Activated CD4-positive, alpha-beta T cell treated with anti-CD3 and anti-CD28 coated beads, Interleukin-2, amount 10 ng/mL, durations not matched to agents 24 days and 14 days (primary cell): Measurements from ENCODE around the gene SPDYC. TPM values are rescaled to one million over a fixed set of nuclear protein-coding genes. Genes with fewer than 3 reads are reported as not detected.
A peak's percentile ranks its signal among the peaks of the same experiment; 100 is the strongest.
"Not testable (repeated sequence)": the region's sequence is repeated elsewhere in the genome, so short reads cannot be mapped to it uniquely, and the experiment has no call there.

Experiments used
- DNase-seq: peaks from one replicate; pipeline ENCODE4 v3.0.0; 2022
- H3K27ac Mint-ChIP-seq: one replicate; pipeline ENCODE4 v1.8.0; 2022; ENCODE audit warnings: mild to moderate bottlenecking, mixed read lengths
- H3K27me3 Mint-ChIP-seq: one replicate; pipeline ENCODE4 v1.8.0; 2022; ENCODE audit warnings: mixed read lengths
- H3K36me3 Mint-ChIP-seq: one replicate; pipeline ENCODE4 v1.8.0; 2022; ENCODE audit warnings: low read depth, mild to moderate bottlenecking, mixed read lengths
- H3K4me1 Mint-ChIP-seq: one replicate; pipeline ENCODE4 v1.8.0; 2021; ENCODE audit warnings: mixed read lengths
- H3K4me3 Mint-ChIP-seq: one replicate; pipeline ENCODE4 v1.8.0; 2022; ENCODE audit warnings: mild to moderate bottlenecking, moderate library complexity, mixed read lengths
- H3K9me3 Mint-ChIP-seq: one replicate; pipeline ENCODE4 v1.8.0; 2021; ENCODE audit warnings: mixed read lengths
- intact Hi-C: fragments of 100-400 bp; cut with micrococcal nuclease; formaldehyde crosslinking; loops from one replicate; pipeline ENCODE4 v1.15.1; 2023
- total RNA-seq: library from RNA; stranded (reverse); gene quantifications from 2 replicates; pipeline ENCODE4 v1.2.3, GENCODE V29; 2022

SPDYC gene
- total RNA-seq, 1 donor from 2014 or later = not detected

DNA sequence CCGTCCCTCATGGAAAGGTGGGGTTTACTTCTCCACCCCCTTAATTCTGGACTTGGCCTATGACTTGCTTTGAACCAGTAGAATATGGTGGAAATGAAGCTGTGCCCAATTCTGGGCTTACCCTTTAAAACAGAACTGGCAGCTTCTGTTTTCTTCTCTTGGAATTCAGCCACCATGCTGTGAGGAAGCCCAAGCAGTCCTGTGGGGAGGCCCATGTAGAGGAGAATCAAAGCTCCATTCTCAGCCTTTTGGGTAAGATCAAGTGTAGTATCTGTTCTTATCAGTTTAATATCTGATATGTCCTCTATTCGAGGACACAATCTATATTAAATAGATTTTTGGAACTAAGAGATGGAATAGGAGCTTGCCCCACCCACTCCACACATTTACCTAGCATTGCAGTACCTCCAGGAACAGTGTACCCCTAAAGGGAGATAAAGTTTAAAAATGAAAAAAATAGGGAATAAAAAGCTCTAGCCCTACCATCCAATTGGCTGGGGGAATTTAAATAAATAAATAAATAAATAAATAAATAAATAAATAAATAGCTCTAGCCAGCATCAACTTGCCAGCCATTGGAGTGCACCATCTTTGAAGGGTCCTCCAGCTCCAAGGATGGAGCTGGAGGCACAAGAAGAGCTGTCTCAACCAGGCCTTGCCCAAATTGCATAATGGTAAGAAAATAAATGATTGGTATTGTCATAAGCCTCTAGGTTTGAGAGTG is 22.5 kb upstream of the SPDYC start:
- Mint-ChIP-seq H3K27ac (no peak overlapping the region), H3K4me1 (peaks cover 9% of the 10 kb centered on the region), H3K27me3 (peaks cover 15% of the 10 kb centered on the region), H3K36me3 (no peaks in the 10 kb centered on the region), H3K4me3 (no peak overlapping the region), H3K9me3 (no peaks in the 10 kb centered on the region)
- intact Hi-C loops = no loop called here
- DNase-seq = no peak

- intact Hi-C loops = no loop called here
- Mint-ChIP-seq H3K27me3 (peaks cover 21% of the 10 kb centered on the region), H3K4me1 (peaks cover 11% of the 10 kb centered on the region), H3K4me3 (no peak overlapping the region), H3K9me3 (no peaks in the 10 kb centered on the region), H3K27ac (no peak overlapping the region), H3K36me3 (no peaks in the 10 kb centered on the region)
- DNase-seq = peak; percentile 54
These were observed 21.4 kb upstream of the SPDYC start for GRCh38 chr11:65148657-65149056.

DNA sequence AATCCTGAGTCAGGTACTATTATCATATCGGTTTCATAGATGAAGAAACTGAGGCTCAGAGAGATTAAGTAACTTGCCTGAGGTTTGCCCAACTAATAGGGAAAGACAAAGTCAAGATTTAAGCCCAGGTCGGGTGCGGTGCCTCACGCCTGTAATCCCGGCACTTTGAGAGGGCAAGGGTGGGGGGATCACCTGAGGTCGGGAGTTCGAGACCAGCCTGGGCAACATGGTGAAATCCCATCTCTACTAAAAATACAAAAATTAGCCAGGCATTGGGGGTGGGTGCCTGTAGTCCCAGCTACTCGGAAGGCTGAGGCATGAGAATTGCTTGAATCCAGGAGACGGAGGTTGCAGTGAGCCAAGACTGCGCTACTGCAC is 19.9 kb upstream of the SPDYC start:
- peaks cover 15% of the 10 kb centered on the region for H3K27me3 Mint-ChIP-seq
- intact Hi-C loops, DNase-seq, H3K36me3 Mint-ChIP-seq, H3K4me3 Mint-ChIP-seq, H3K27ac Mint-ChIP-seq, H3K9me3 Mint-ChIP-seq: not testable (repeated sequence)
- H3K4me1 Mint-ChIP-seq = peaks cover 11% of the 10 kb centered on the region

DNA sequence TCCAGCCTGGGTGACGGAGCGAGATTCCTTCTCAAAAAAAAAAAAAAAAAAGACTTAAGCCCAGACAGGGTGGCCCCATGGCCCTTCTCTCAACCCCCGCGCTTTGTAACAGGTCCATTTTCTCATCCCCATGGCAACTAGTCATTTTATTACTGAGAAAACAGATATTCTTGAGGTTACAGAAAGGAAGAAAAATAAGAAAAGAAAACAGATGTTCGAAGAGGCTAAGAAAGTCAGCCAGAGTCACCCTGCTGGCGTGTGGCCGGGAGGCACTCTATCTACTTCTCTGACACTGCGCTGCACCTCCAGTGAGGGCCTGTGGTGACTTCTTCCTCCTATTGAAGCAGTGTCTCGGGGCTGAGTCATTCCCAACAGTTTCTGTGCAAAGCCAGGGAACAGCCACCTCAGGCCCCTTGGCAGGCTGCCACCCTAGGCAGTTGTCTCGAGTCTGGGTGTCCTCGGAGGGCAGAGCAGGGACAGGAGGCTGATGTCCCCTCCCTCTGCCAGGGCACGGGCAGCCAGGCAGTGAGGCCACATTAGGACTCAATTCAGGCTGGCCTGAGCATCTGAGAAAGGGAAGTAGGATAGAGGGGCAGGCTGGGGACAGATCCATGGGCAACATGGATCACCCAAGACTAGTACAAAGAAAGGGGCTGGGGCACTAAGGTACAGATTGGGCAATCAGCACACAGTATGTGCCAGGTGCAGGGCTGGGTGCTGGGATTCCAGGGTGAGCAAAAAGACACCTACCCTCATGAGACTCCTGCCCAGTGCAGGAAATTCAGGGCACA is 19.3 kb upstream of the SPDYC start:
- intact Hi-C loops = no loop called here
- Mint-ChIP-seq H3K36me3 (no peaks in the 10 kb centered on the region), H3K4me1 (peaks cover 11% of the 10 kb centered on the region), H3K4me3 (no peak overlapping the region), H3K27me3 (peaks cover 14% of the 10 kb centered on the region), H3K9me3 (no peaks in the 10 kb centered on the region), H3K27ac (no peak overlapping the region)
- peak; percentile 56 for DNase-seq

GRCh38 chr11:65151331-65151899 is 18.6 kb upstream of the SPDYC start:
- intact Hi-C loops = no loop called here
- H3K27me3 Mint-ChIP-seq = peaks cover 14% of the 10 kb centered on the region
- no peaks in the 10 kb centered on the region for H3K9me3 Mint-ChIP-seq
- peaks cover 11% of the 10 kb centered on the region for H3K4me1 Mint-ChIP-seq
- H3K36me3 Mint-ChIP-seq = no peaks in the 10 kb centered on the region
- no peak overlapping the region for H3K27ac Mint-ChIP-seq
- DNase-seq = no peak
- no peak overlapping the region for H3K4me3 Mint-ChIP-seq

DNA sequence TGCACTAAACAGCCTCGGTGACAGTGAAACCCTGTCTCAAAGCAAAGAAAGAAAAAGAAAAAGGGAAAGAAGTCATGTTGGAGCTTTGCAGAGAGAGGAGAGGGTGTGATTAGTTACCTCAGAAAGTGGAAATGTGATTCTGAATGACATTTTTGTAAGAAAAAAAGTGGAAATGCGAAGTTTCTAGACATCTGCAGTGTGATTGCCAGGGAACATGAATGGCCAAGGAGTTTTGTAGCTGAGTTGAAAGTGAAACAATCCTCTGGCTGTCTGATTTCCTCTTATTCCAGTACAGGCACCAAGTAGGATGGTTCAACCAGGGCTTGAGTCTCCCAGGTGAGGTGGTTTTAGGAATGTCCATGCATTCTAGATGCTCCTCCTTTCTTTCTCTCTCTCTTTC is 17.9 kb upstream of the SPDYC start:
- H3K36me3 Mint-ChIP-seq = no peaks in the 10 kb centered on the region
- peaks cover 14% of the 10 kb centered on the region for H3K27me3 Mint-ChIP-seq
- H3K4me3 Mint-ChIP-seq = no peak overlapping the region
- peaks cover 11% of the 10 kb centered on the region for H3K4me1 Mint-ChIP-seq
- intact Hi-C loops = no loop called here
- peak overlapping the region; percentile 13 for H3K27ac Mint-ChIP-seq
- H3K9me3 Mint-ChIP-seq = no peaks in the 10 kb centered on the region
- no peak for DNase-seq

DNA sequence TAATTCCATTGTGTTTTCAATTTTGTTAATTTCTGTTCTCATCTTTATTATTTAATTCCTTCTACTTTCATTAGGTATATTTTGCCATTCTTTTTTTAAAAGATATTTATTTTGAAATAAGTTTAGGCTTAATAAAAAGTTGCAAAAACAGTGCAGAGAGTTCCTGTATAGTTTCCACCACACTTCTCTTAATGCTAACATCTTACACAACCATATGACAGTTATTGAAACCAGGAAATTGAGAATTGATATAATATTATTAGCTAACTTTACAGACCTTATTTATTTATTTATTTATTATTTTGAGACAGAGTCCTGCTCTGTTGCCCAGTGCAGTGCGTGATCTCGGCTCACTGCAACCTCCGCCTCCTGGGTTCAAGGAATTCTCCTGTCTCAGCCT is 13.8 kb upstream of the SPDYC start:
- Mint-ChIP-seq H3K9me3 (no peaks in the 10 kb centered on the region), H3K36me3 (no peaks in the 10 kb centered on the region), H3K27ac (no peak overlapping the region), H3K4me1 (peaks cover 6% of the 10 kb centered on the region), H3K27me3 (peaks cover 20% of the 10 kb centered on the region), H3K4me3 (no peak overlapping the region)
- intact Hi-C loops = no loop called here
- no peak for DNase-seq

DNA sequence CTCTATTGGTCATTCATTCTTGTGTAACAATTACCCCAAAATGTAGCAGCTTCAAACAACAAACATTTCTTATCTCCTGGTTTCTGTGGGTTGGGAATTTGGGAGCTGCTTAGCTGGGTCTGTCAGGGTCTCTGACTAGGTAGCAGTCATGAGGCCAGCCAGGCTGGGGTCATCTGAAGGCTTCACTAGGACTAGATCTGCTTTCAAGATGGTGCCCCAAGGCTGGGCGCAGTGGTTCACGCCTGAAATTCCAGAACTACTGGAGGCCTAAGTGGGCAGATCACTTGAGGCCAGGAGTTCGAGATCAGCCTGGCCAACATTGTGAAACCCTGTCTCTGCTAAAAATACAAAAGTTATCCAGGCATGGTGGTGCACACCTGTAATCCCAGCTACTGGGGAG is 13.1 kb upstream of the SPDYC start:
- peaks cover 4% of the 10 kb centered on the region for H3K4me1 Mint-ChIP-seq

DNA sequence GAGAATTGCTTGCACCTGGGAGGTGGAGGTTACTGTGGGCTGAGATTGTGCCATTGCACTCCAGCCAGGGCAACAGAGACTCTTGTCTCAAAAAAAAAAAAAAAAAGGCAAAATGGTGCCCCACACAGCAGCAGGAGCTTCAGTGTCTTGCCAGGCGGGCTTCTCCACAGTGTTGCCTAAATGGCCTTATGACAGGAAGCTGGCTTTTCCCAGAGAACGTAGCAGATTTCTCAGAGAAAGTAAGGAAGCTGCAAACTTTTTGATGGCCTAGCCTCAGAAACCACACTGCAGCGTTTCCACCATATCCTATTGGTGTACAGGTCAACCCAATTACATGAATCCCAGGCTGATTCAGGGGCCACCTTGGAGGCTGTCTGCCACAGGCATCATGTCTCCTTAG is 12.7 kb upstream of the SPDYC start:
- Mint-ChIP-seq H3K27me3 (peaks cover 19% of the 10 kb centered on the region), H3K36me3 (no peaks in the 10 kb centered on the region), H3K9me3 (no peaks in the 10 kb centered on the region), H3K4me1 (peaks cover 2% of the 10 kb centered on the region), H3K27ac (no peak overlapping the region), H3K4me3 (no peak overlapping the region)
- no peak for DNase-seq
- intact Hi-C loops = no loop called here

More for the DNA sequence above, 13.1 kb upstream of the SPDYC start:
- Mint-ChIP-seq H3K36me3 (no peaks in the 10 kb centered on the region), H3K27me3 (peaks cover 19% of the 10 kb centered on the region), H3K4me3 (no peak overlapping the region), H3K27ac (no peak overlapping the region), H3K9me3 (no peaks in the 10 kb centered on the region)
- DNase-seq = no peak
- intact Hi-C loops = no loop called here

GRCh38 chr11:65159012-65159411 is 11.0 kb upstream of the SPDYC start:
- Mint-ChIP-seq H3K4me3 (no peak overlapping the region), H3K27ac (no peak overlapping the region), H3K4me1 (no peaks in the 10 kb centered on the region), H3K27me3 (peaks cover 11% of the 10 kb centered on the region), H3K9me3 (no peaks in the 10 kb centered on the region), H3K36me3 (no peaks in the 10 kb centered on the region)
- no peak for DNase-seq
- intact Hi-C loops = no loop called here

DNA sequence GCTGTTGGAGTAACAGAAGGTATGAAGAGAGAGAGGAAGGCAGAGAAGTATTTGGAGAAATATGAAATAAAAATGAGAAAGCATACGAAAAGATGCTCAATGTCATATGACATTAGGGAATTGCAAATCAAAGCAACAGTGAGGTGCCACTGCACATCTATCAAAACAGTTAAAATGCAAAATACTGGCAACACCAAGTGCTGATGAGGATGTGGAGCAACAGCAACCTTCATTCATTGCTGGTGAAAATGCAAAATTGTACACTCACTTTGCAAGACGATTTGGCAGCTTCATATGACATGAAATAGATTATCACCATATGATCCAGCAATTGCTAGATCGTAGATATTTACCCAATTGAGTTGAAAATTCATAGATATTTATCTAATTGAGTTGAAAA is 9.4 kb upstream of the SPDYC start:
- H3K27me3 Mint-ChIP-seq = peaks cover 13% of the 10 kb centered on the region
- H3K4me3 Mint-ChIP-seq = no peak overlapping the region
- intact Hi-C loops = no loop called here
- H3K4me1 Mint-ChIP-seq = no peaks in the 10 kb centered on the region
- no peak overlapping the region for H3K27ac Mint-ChIP-seq
- no peaks in the 10 kb centered on the region for H3K9me3 Mint-ChIP-seq
- no peak for DNase-seq
- no peaks in the 10 kb centered on the region for H3K36me3 Mint-ChIP-seq

- Mint-ChIP-seq H3K27ac (no peak overlapping the region), H3K27me3 (peaks cover 14% of the 10 kb centered on the region), H3K9me3 (no peaks in the 10 kb centered on the region), H3K4me1 (peaks cover 3% of the 10 kb centered on the region), H3K4me3 (no peak overlapping the region), H3K36me3 (no peaks in the 10 kb centered on the region)
- no peak for DNase-seq
- intact Hi-C loops = no loop called here
These were observed 6.3 kb upstream of the SPDYC start for GRCh38 chr11:65163684-65164083.

DNA sequence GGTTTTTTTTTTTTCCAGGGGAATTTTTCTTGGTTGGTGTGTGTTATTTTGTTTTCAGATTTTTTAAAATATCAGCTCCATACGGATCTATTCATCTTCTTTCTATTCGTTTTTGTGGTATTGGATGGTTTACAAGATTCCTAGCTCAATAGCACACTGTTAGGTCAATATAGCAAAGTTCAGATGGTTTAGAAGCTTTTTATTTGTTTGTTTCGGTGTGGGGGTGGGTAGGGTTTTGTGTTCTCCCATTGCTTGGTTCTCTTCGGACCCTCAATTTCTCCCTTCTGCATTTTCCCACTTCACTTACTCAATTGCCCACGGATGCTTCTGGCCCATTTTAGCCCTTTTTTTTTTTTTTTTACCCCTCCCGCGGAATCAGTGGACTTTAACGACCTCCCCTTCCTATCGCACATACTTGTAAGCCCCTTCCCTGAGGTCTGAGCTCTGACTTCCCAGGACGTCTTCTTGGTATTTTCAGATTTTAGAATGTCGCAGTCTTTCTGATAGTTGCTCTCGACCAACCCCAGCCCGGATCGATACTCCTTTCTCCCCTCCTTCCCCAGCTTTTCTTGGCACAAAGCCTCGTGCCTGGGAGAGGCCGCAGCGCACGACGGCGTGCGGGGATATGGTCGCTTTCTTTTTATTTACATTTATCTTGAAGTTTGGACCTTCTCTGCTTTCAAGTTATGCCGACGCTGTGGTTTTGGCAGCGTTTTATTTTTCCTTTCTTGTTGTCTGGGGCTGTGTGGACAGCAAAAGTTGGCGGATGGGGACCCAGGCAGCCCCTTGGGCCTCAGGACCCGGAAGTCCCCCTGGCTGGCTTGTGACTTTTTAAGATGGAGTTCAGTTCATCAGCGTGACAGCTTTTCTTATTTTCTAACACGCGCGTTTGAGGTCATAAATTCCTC is 4.4 kb upstream of the SPDYC start:
- no peaks in the 10 kb centered on the region for H3K9me3 Mint-ChIP-seq
- H3K4me3 Mint-ChIP-seq = no peak overlapping the region
- H3K27ac Mint-ChIP-seq = no peak overlapping the region
- no peak for DNase-seq
- intact Hi-C loops = no loop called here
- H3K36me3 Mint-ChIP-seq = no peaks in the 10 kb centered on the region
- peaks cover 7% of the 10 kb centered on the region for H3K27me3 Mint-ChIP-seq
- peaks cover 10% of the 10 kb centered on the region for H3K4me1 Mint-ChIP-seq
